ENCODE measurements around the gene DYTN.

The DYTN gene

GRCh38 chr2:206611736-206612135 is 106.5 kb downstream of the DYTN start:
- TF ChIP-seq CTCF (conservative IDR thresholded peaks at IDR 0.05): no peak
- H3K27ac ChIP-seq: no peak overlapping the region

GRCh38 chr2:206611191-206611590 is 107.0 kb downstream of the DYTN start:
- no peak for TF ChIP-seq CTCF (conservative IDR thresholded peaks at IDR 0.05)

GRCh38 chr2:206610451-206610850 is 107.7 kb downstream of the DYTN start:
- H3K27ac ChIP-seq: no peak overlapping the region
- TF ChIP-seq CTCF (conservative IDR thresholded peaks at IDR 0.05): no peak

More at GRCh38 chr2:206611191-206611590, 107.0 kb downstream of the DYTN start:
- H3K27ac ChIP-seq: no peak overlapping the region

- TF ChIP-seq CTCF (conservative IDR thresholded peaks at IDR 0.05): no peak
Measured at GRCh38 chr2:206603243-206603642, 115.0 kb downstream of the DYTN start.

More at GRCh38 chr2:206603243-206603642, 115.0 kb downstream of the DYTN start:
- H3K27ac ChIP-seq: no peak overlapping the region
